HS-5 (cell line): Measurements from ENCODE around the gene GPS2.
"Not testable (repeated sequence)": the region's sequence is repeated elsewhere in the genome, so short reads cannot be mapped to it uniquely, and the experiment has no call there.

Experiments used
- DNase-seq: peaks from one replicate; pipeline ENCODE4 v3.0.0-alpha.2; 2012; ENCODE audit warnings: low read depth

The GPS2 gene

GRCh38 chr17:7336240-7337175, 21.3 kb upstream of the GPS2 start, which contains the start of gene ACAP1:
Gene ACAP1 (plus strand): TSS chr17:7336529. CDS start chr17:7336735, 206 bp downstream.
- no peak for DNase-seq

GRCh38 chr17:7335765-7336164, 20.6 kb upstream of the GPS2 start:
- not testable (repeated sequence) for DNase-seq

GRCh38 chr17:7334938-7335538, 19.9 kb upstream of the GPS2 start:
- no peak for DNase-seq

- DNase-seq, result not testable (repeated sequence)
These were observed 17.5 kb upstream of the GPS2 start for GRCh38 chr17:7332600-7333069.

GRCh38 chr17:7332111-7332510, 17.0 kb upstream of the GPS2 start:
- DNase-seq, result no peak

GRCh38 chr17:7330638-7331015, 15.5 kb upstream of the GPS2 start:
- DNase-seq, result no peak

GRCh38 chr17:7329997-7330637, 15.0 kb upstream of the GPS2 start:
- DNase-seq, result no peak

GRCh38 chr17:7329374-7329996, 14.3 kb upstream of the GPS2 start:
- peak; percentile 96 for DNase-seq

- no peak for DNase-seq
These were observed 13.7 kb upstream of the GPS2 start, which contains the start of gene NEURL4 for GRCh38 chr17:7328840-7329373. Gene NEURL4 (minus strand): TSS chr17:7329335. CDS start chr17:7329312, 23 bp downstream.

- no peak for DNase-seq
These were observed 12.8 kb upstream of the GPS2 start for GRCh38 chr17:7328009-7328408.

GRCh38 chr17:7327501-7327900, 12.3 kb upstream of the GPS2 start:
- no peak for DNase-seq

- DNase-seq, result no peak
These were observed 11.9 kb upstream of the GPS2 start for GRCh38 chr17:7327056-7327455.

GRCh38 chr17:7326186-7326585, 11.0 kb upstream of the GPS2 start:
- no peak for DNase-seq

- no peak for DNase-seq
These were observed 9.9 kb upstream of the GPS2 start for GRCh38 chr17:7325031-7325528.

GRCh38 chr17:7324438-7324779, 9.2 kb upstream of the GPS2 start:
- DNase-seq, result no peak

- DNase-seq, result no peak
These were observed 8.7 kb upstream of the GPS2 start for GRCh38 chr17:7323731-7324437.

GRCh38 chr17:7322520-7323194, 7.5 kb upstream of the GPS2 start:
- DNase-seq, result no peak

- DNase-seq, result no peak
These were observed 6.3 kb upstream of the GPS2 start for GRCh38 chr17:7321466-7321865.

GRCh38 chr17:7318121-7318860, 3.1 kb upstream of the GPS2 start:
- no peak for DNase-seq
